GM23338 (cell line): ENCODE measurements around the gene TNFRSF19. TPM values are rescaled to one million over a fixed set of nuclear protein-coding genes. Genes with fewer than 3 reads are reported as not detected.

ENCODE experiments used
- ATAC-seq: fragments of 200-7000 bp; cut with Tn5 transposase; 3 replicates; pipeline ENCODE4 v1.9.1; 2020
- DNase-seq: peaks from one replicate; pipeline ENCODE4 v3.0.0-alpha.2; 2015; ENCODE audit warnings: low spot score
- H2AFZ ChIP-seq: fragments of 200-600 bp; sonication (generic); 2 replicates; pipeline ENCODE4 v1.8.0; 2016; ENCODE audit warnings: antibody characterized with exemption, mild to moderate bottlenecking, moderate library complexity
- H3F3A ChIP-seq: fragments of 200-600 bp; sonication (generic); replicated peaks from 2 replicates; pipeline ENCODE4 v1.8.0; 2017; ENCODE audit warnings: antibody characterized with exemption, mixed run types, low read depth
- H3K27ac ChIP-seq: fragments of 200-600 bp; sonication (generic); 2 replicates; pipeline ENCODE4 v1.6.1; 2016; ENCODE audit warnings: low read depth
- H3K27me3 ChIP-seq: fragments of 200-600 bp; sonication (generic); 2 replicates; pipeline ENCODE4 v1.8.0; 2016; ENCODE audit warnings: mild to moderate bottlenecking, mixed run types, moderate library complexity; ENCODE audit not compliant: insufficient read depth
- H3K36me3 ChIP-seq: fragments of 200-600 bp; sonication (generic); 2 replicates; pipeline ENCODE4 v1.8.0; 2016; ENCODE audit warnings: mild to moderate bottlenecking; ENCODE audit not compliant: insufficient read depth
- H3K4me1 ChIP-seq: fragments of 200-600 bp; sonication (generic); 2 replicates; pipeline ENCODE4 v1.8.0; 2016; ENCODE audit warnings: mild to moderate bottlenecking, moderate library complexity; ENCODE audit not compliant: insufficient read depth
- H3K4me2 ChIP-seq: fragments of 200-600 bp; sonication (generic); 2 replicates; pipeline ENCODE4 v1.7.1; 2017; ENCODE audit warnings: mixed run types
- H3K4me3 ChIP-seq: fragments of 200-600 bp; sonication (generic); 2 replicates; pipeline ENCODE4 v1.6.1; 2016; ENCODE audit warnings: mixed run types
- H3K79me2 ChIP-seq: fragments of 200-600 bp; sonication (generic); replicated peaks from 2 replicates; pipeline ENCODE4 v1.8.0; 2017; ENCODE audit warnings: mild to moderate bottlenecking; ENCODE audit not compliant: insufficient read depth
- H3K9me2 ChIP-seq: fragments of 200-600 bp; sonication (generic); 2 replicates; pipeline ENCODE4 v1.8.0; 2017; ENCODE audit not compliant: insufficient read depth
- H4K20me1 ChIP-seq: fragments of 200-600 bp; sonication (generic); replicated peaks from 2 replicates; pipeline ENCODE4 v1.8.0; 2017; ENCODE audit warnings: mild to moderate bottlenecking; ENCODE audit not compliant: insufficient read depth
- H3K27ac Mint-ChIP-seq: 2 replicates; pipeline ENCODE4 v1.8.0; 2020; ENCODE audit warnings: inconsistent platforms, mild to moderate bottlenecking, moderate library complexity, mixed read lengths
- H3K27me3 Mint-ChIP-seq: 3 replicates; pipeline ENCODE4 v1.8.0; 2022; ENCODE audit warnings: low read depth, mild to moderate bottlenecking, moderate library complexity, mixed read lengths, inconsistent platforms; ENCODE audit not compliant: insufficient read depth, poor library complexity
- H3K36me3 Mint-ChIP-seq: 3 replicates; pipeline ENCODE4 v1.8.0; 2021; ENCODE audit warnings: low read depth, mild to moderate bottlenecking, inconsistent platforms, moderate library complexity, mixed read lengths
- H3K4me1 Mint-ChIP-seq: 3 replicates; pipeline ENCODE4 v1.8.0; 2020; ENCODE audit warnings: mild to moderate bottlenecking, inconsistent platforms, mixed read lengths
- H3K4me3 Mint-ChIP-seq: 3 replicates; pipeline ENCODE4 v1.8.0; 2021; ENCODE audit warnings: moderate library complexity, mild to moderate bottlenecking, inconsistent platforms, mixed read lengths
- H3K9me3 Mint-ChIP-seq: 3 replicates; pipeline ENCODE4 v1.8.0; 2020; ENCODE audit warnings: moderate library complexity, mild to moderate bottlenecking, inconsistent platforms, mixed read lengths
- CREB1 ChIP-seq: fragments of 250-450 bp; sonication (Bioruptor Pico); IDR thresholded peaks from 2 replicates; pipeline ENCODE4 v1.5.0; 2020; ENCODE audit warnings: low read depth, mild to moderate bottlenecking, moderate library complexity
- CTCF ChIP-seq, 2 experiments: fragments of 200-600 bp in 1 of 2; sonication (generic) in 1 of 2; conservative IDR thresholded peaks; 2 replicates each; pipeline versions ENCODE4 v1.5.1 to v1.6.1; 2016 to 2017; ENCODE audit warnings: antibody characterized with exemption in 2 of 2, low read depth in 2 of 2, mild to moderate bottlenecking in 2 of 2, moderate library complexity in 1 of 2
- ETS1 ChIP-seq: IDR thresholded peaks from 2 replicates; pipeline ENCODE4 v1.6.1; 2016; ENCODE audit warnings: antibody characterized with exemption
- EZH2 ChIP-seq: fragments of 200-600 bp; sonication (generic); IDR thresholded peaks from one replicate; pipeline ENCODE4 v1.8.0; 2017; ENCODE audit warnings: antibody characterized with exemption, mild to moderate bottlenecking, low read depth; ENCODE audit not compliant: unreplicated experiment
- EZH2phosphoT487 ChIP-seq: fragments of 200-600 bp; sonication (generic); IDR thresholded peaks from one replicate; pipeline ENCODE4 v1.8.1; 2018; ENCODE audit warnings: antibody characterized with exemption; ENCODE audit not compliant: unreplicated experiment
- JUNB ChIP-seq: IDR thresholded peaks from one replicate; pipeline ENCODE4 v1.6.1; 2016; ENCODE audit warnings: antibody characterized with exemption; ENCODE audit not compliant: unreplicated experiment
- NANOG ChIP-seq: IDR thresholded peaks from 2 replicates; pipeline ENCODE4 v1.6.1; 2016; ENCODE audit warnings: antibody characterized with exemption, borderline replicate concordance
- REST ChIP-seq: IDR thresholded peaks from one replicate; pipeline ENCODE4 v1.6.1; 2018; ENCODE audit warnings: antibody characterized with exemption; ENCODE audit not compliant: unreplicated experiment
- STAT1 ChIP-seq: IDR thresholded peaks from one replicate; pipeline ENCODE4 v1.6.1; 2016; ENCODE audit warnings: antibody characterized with exemption; ENCODE audit not compliant: unreplicated experiment
- ZNF114 ChIP-seq: fragments of 250-450 bp; sonication (Bioruptor Pico); IDR thresholded peaks from 2 replicates; pipeline ENCODE4 v1.5.0; 2020; ENCODE audit warnings: mild to moderate bottlenecking, moderate library complexity
- ZNF331 ChIP-seq: fragments of 250-450 bp; sonication (Bioruptor Pico); IDR thresholded peaks from 2 replicates; pipeline ENCODE4 v1.5.0; 2020; ENCODE audit warnings: low read depth, mild to moderate bottlenecking, moderate library complexity
- ZNF462 ChIP-seq: fragments of 250-450 bp; sonication (Bioruptor Pico); IDR thresholded peaks from 2 replicates; pipeline ENCODE4 v1.5.0; 2020; ENCODE audit warnings: mild to moderate bottlenecking, moderate library complexity
- polyA plus RNA-seq: library from polyadenylated mRNA; unstranded; fragments of >200 nt; fragmentation: Nextera tagmentation; extraction: Ambion mirVana; gene quantifications from 2 replicates; pipeline ENCODE4 v1.2.1, GENCODE V29; 2016
- total RNA-seq: library from RNA; depleted of rRNA; stranded (reverse); fragments of >200 nt; shearing (Covaris generic); gene quantifications from 2 replicates; pipeline ENCODE4 v1.2.3, GENCODE V29; 2014

The TNFRSF19 gene
- total and polyA plus RNA-seq, 2 experiments from 2014 or later, result 0.21 to 0.35 TPM

GRCh38 chr13:23678795-23679194 lies 108.6 kb downstream of the TNFRSF19 start (continued):
- TF ChIP-seq ETS1 (no peak), JUNB (no peak), ZNF114 (no peak)

- no peak overlapping the region for H2AFZ ChIP-seq
- H3K36me3 Mint-ChIP-seq, result peaks cover 24% of the 10 kb centered on the region
- no peaks in the 10 kb centered on the region for H3K79me2 ChIP-seq
- DNase-seq, result no peak
- H3K4me3 ChIP-seq, result no peak overlapping the region
- no peak overlapping the region for H3K27ac Mint-ChIP-seq
- H3K4me3 Mint-ChIP-seq, result no peak overlapping the region
- H3K27me3 ChIP-seq, result no peaks in the 10 kb centered on the region
- H3K27ac ChIP-seq, result no peak overlapping the region
- peaks cover 5% of the 10 kb centered on the region; the same call in 1 of the 2 replicates for H3K36me3 ChIP-seq
- H3K4me1 ChIP-seq, result peaks cover 2% of the 10 kb centered on the region; the same call in 1 of the 2 replicates
- no peaks in the 10 kb centered on the region for H3K27me3 Mint-ChIP-seq
- H3K9me2 ChIP-seq, result no peaks in the 10 kb centered on the region
- H3K4me1 Mint-ChIP-seq, result peaks cover 9% of the 10 kb centered on the region
- peaks cover 48% of the 10 kb centered on the region for H3K9me3 Mint-ChIP-seq
- H3K4me2 ChIP-seq, result no peak overlapping the region
- no peaks in the 10 kb centered on the region for H3F3A ChIP-seq
- ATAC-seq, result no peak
- no peaks in the 10 kb centered on the region for H4K20me1 ChIP-seq
- TF ChIP-seq JUNB (no peak), ZNF462 (CRISPR knock-in tag) (no peak), STAT1 (no peak), EZH2 (no peak), ETS1 (no peak), NANOG (no peak), ZNF331 (CRISPR knock-in tag) (no peak), CTCF (conservative IDR thresholded peaks at IDR 0.05; ENCODE audit: low read depth in 2 of 2) (no peak), REST (no peak), ZNF114 (no peak), EZH2phosphoT487 (no peak), CREB1 (no peak)
Measured at GRCh38 chr13:23679220-23679619, 109.0 kb downstream of the TNFRSF19 start.
